Ascending aorta (tissue), 2 donors: ENCODE measurements around the gene HOXC4. TPM values are rescaled to one million over a fixed set of nuclear protein-coding genes. Genes with fewer than 3 reads are reported as not detected.

Source experiments
- DNase-seq, 2 donors: peaks; one replicate each; pipeline ENCODE4 v3.0.0-alpha.2; 2019; ENCODE audit warnings: low spot score in 2 of 2
- H3K27ac ChIP-seq, 2 donors: fragments of 200-600 bp; sonication (generic); one replicate each; pipeline ENCODE4 v1.5.1; 2016 to 2017; ENCODE audit warnings: mild to moderate bottlenecking in 1 of 2
- H3K27me3 ChIP-seq: fragments of 200-600 bp; sonication (generic); one replicate; pipeline ENCODE4 v1.5.1; 2017
- H3K36me3 ChIP-seq, 2 donors: fragments of 200-600 bp; sonication (generic); one replicate each; pipeline ENCODE4 v1.5.1; 2016
- H3K4me1 ChIP-seq, 2 donors: fragments of 200-600 bp; sonication (generic); one replicate each; pipeline ENCODE4 v1.5.1; 2016 to 2017; ENCODE audit warnings: mild to moderate bottlenecking in 1 of 2
- H3K4me3 ChIP-seq, 2 donors: fragments of 200-600 bp; sonication (generic); one replicate each; pipeline ENCODE4 v1.5.1; 2016 to 2017; ENCODE audit warnings: mild to moderate bottlenecking in 1 of 2
- H3K9me3 ChIP-seq, 2 donors: fragments of 200-600 bp; sonication (generic); one replicate each; pipeline ENCODE4 v1.5.1; 2016
- CTCF ChIP-seq, 3 experiments: fragments of 200-600 bp in 2 of 3; fragments of 450-650 bp in 1 of 3; sonication (generic) in 2 of 3; IDR thresholded peaks; one replicate each; pipeline ENCODE4 v1.5.1; 2016 to 2019; ENCODE audit warnings: antibody characterized with exemption in 3 of 3, mild to moderate bottlenecking in 1 of 3, moderate library complexity in 1 of 3
- intact Hi-C: fragments of 100-400 bp; cut with DNase I; formaldehyde crosslinking; loops from one replicate; pipeline ENCODE4 v1.15.1; 2023
- total RNA-seq: library from RNA; depleted of rRNA; stranded (reverse); fragments of >200 nt; gene quantifications from one replicate; pipeline ENCODE4 v1.1.0, GENCODE V29; 2016

The HOXC4 gene
- total RNA-seq, 1 donor from 2014 or later: 0.32 TPM

GRCh38 chr12:54014377-54015017 is 39.1 kb upstream of the HOXC4 start:
- peak overlapping the region; percentile 25 to 34 for H3K4me3 ChIP-seq
- intact Hi-C loops: loop anchor here (5.0 to 10.0 kb wide), 4 partner anchors 113 to 340 kb away; partner anchors contain the start of genes CBX5 and HNRNPA1
- H3K36me3 ChIP-seq: no peaks in the 10 kb centered on the region
- peaks cover 5% of the 10 kb centered on the region for H3K27me3 ChIP-seq
- no peaks in the 10 kb centered on the region for H3K9me3 ChIP-seq
- H3K4me1 ChIP-seq: peaks cover 0 to 7% of the 10 kb centered on the region in 2 donors
- TF ChIP-seq CTCF (IDR thresholded peaks at IDR 0.05): no peak
- DNase-seq: no peak
- peak overlapping the region in 1 of 2 donors; percentile 2 for H3K27ac ChIP-seq

- intact Hi-C loops: loop anchor here (5.0 to 10.0 kb wide), 4 partner anchors 112 to 340 kb away; partner anchors contain the start of genes CBX5 and HNRNPA1
- H3K27me3 ChIP-seq: no peaks in the 10 kb centered on the region
- no peak for TF ChIP-seq CTCF (IDR thresholded peaks at IDR 0.05)
- no peaks in the 10 kb centered on the region for H3K9me3 ChIP-seq
- no peak overlapping the region for H3K27ac ChIP-seq
- no peak for DNase-seq
- no peak overlapping the region for H3K4me3 ChIP-seq
- H3K36me3 ChIP-seq: no peaks in the 10 kb centered on the region
- H3K4me1 ChIP-seq: peaks cover 0 to 4% of the 10 kb centered on the region in 2 donors
Measured at GRCh38 chr12:54015018-54015931, 38.4 kb upstream of the HOXC4 start.

- TF ChIP-seq CTCF (IDR thresholded peaks at IDR 0.05): no peak
- Histone ChIP-seq H3K27ac (peak overlapping the region in 1 of 2 donors; percentile 96), H3K27me3 (no peaks in the 10 kb centered on the region), H3K36me3 (no peaks in the 10 kb centered on the region), H3K4me1 (peaks cover 0 to 10% of the 10 kb centered on the region in 2 donors), H3K9me3 (no peaks in the 10 kb centered on the region), H3K4me3 (peak overlapping the region; percentile 47 to 71)
- no peak for DNase-seq
- intact Hi-C loops: loop anchor here (5.0 to 10.0 kb wide), 4 partner anchors 111 to 339 kb away; partner anchors contain the start of genes CBX5 and HNRNPA1
Measured at GRCh38 chr12:54016051-54016450, 37.6 kb upstream of the HOXC4 start.

GRCh38 chr12:54016478-54016964 is 37.1 kb upstream of the HOXC4 start:
- peak in 1 of 2 donors; percentile 72 for DNase-seq
- H3K4me3 ChIP-seq: peak overlapping the region; percentile 47 to 71
- H3K4me1 ChIP-seq: peaks cover 0 to 10% of the 10 kb centered on the region in 2 donors
- H3K36me3 ChIP-seq: no peaks in the 10 kb centered on the region
- H3K27ac ChIP-seq: peak overlapping the region; percentile 94 to 96
- H3K9me3 ChIP-seq: no peaks in the 10 kb centered on the region
- no peak for TF ChIP-seq CTCF (IDR thresholded peaks at IDR 0.05)
- intact Hi-C loops: loop anchor here (5.0 to 10.0 kb wide), 4 partner anchors 111 to 338 kb away; partner anchors contain the start of genes CBX5 and HNRNPA1
- H3K27me3 ChIP-seq: no peaks in the 10 kb centered on the region

GRCh38 chr12:54017027-54017788 is 36.4 kb upstream of the HOXC4 start:
- no peak for DNase-seq
- intact Hi-C loops: loop anchor here (5.0 to 10.0 kb wide), 4 partner anchors 110 to 338 kb away; partner anchors contain the start of genes CBX5 and HNRNPA1
- Histone ChIP-seq H3K27me3 (no peaks in the 10 kb centered on the region), H3K4me1 (peaks cover 0 to 10% of the 10 kb centered on the region in 2 donors), H3K9me3 (no peaks in the 10 kb centered on the region), H3K4me3 (peak overlapping the region; percentile 47 to 71), H3K27ac (peak overlapping the region; percentile 94 to 96), H3K36me3 (no peaks in the 10 kb centered on the region)
- peak in 1 of 3 experiments; percentile 19 for TF ChIP-seq CTCF (IDR thresholded peaks at IDR 0.05)
